Measurements from ENCODE around the gene AOC3. TPM values are rescaled to one million over a fixed set of nuclear protein-coding genes. Genes with fewer than 3 reads are reported as not detected.

Gene AOC3
- total RNA-seq, 4 donors from 2014 or later = 48.3 to 196 (median 108) TPM

DNA sequence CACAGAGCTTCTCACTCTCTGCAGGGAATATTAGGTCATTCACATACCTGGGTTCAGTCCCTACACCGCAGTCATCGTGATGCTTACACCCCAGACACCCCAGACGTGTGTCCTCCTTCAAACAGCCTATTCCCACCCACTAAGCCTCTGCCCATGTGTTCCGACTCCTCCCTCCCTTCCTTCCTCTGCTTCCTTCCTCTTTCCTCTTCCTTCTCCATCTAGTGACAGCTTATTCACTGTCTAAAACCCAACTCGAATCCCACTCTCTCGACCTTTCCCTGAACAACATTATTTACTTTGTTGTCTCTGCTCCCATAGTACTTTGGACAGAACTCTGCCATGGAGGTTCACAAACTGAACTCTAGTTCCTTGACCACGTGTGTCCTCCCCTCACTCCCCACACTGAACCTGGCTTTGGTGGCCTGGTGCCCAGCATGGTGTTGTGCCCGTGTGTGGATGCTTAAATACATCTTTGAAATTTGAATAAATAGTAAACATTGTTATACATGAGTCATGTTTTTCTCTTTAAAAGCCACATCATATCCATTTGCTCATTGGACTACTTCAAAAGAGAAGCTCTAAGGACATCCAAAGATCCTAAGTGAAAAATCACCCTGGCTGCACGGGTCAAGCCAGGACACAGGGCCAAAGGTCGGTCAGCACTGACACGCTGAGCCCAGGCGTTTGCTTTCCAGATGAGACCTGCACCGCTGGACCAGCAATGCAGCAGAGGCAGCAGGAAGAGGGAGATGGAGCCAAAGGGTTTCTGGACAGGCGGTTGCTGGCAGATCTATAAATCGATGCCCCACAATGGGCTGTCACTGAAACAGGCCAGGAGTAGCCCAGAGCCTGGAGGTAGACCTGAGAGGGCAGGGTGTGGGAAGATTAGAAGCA, 35.5 kb downstream of the AOC3 start:
- Histone ChIP-seq H3K27ac (no peak overlapping the region), H3K9me3 (no peaks in the 10 kb centered on the region), H3K4me1 (peaks cover 0 to 9% (median 6%) of the 10 kb centered on the region in 3 donors), H3K4me3 (no peak overlapping the region), H3K36me3 (no peaks in the 10 kb centered on the region), H3K27me3 (no peaks in the 10 kb centered on the region)
- TF ChIP-seq POLR2A (IDR thresholded peaks at IDR 0.05) (no peak), POLR2AphosphoS5 (IDR thresholded peaks at IDR 0.05) (no peak), EP300 (IDR thresholded peaks at IDR 0.05) (no peak)
- TF ChIP-seq, protein P1, sequence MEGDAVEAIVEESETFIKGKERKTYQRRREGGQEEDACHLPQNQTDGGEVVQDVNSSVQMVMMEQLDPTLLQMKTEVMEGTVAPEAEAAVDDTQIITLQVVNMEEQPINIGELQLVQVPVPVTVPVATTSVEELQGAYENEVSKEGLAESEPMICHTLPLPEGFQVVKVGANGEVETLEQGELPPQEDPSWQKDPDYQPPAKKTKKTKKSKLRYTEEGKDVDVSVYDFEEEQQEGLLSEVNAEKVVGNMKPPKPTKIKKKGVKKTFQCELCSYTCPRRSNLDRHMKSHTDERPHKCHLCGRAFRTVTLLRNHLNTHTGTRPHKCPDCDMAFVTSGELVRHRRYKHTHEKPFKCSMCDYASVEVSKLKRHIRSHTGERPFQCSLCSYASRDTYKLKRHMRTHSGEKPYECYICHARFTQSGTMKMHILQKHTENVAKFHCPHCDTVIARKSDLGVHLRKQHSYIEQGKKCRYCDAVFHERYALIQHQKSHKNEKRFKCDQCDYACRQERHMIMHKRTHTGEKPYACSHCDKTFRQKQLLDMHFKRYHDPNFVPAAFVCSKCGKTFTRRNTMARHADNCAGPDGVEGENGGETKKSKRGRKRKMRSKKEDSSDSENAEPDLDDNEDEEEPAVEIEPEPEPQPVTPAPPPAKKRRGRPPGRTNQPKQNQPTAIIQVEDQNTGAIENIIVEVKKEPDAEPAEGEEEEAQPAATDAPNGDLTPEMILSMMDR (IDR thresholded peaks at IDR 0.05) = no peak
- no peak for ATAC-seq
- WGBS, 2 donors (ENCODE audit: low coverage in 1 of 2) = 45 to 57% methylated on average over 7 to 10 of the region's 15 CpGs

DNA sequence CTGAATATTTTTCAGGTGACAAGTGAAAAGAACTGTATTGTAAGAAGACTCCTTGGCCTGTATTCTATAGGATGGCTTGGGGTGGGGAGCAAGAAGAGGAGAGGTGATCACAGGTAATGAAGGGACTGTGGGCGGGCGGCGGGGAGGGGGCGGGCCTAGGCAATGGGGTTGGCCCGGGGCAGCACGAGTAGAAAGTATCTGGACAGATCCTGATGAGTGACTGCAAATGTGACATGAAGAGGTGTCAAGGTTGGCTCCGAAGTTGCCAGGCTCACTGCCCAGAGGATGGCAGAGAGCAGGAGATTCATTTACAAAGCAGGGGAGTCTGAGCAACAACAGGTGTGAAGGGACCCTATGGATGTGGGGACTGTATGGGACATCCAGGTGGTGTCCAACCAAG, 38.8 kb downstream of the AOC3 start:
- ATAC-seq = no peak
- no peak overlapping the region for H3K4me3 ChIP-seq
- H3K4me1 ChIP-seq = peaks cover 0 to 42% (median 23%) of the 10 kb centered on the region in 3 donors
- TF ChIP-seq POLR2AphosphoS5 (IDR thresholded peaks at IDR 0.05) (no peak), EP300 (IDR thresholded peaks at IDR 0.05) (no peak), POLR2A (IDR thresholded peaks at IDR 0.05) (no peak)
- TF ChIP-seq, protein P1 (IDR thresholded peaks at IDR 0.05) = no peak
- 20 to 100% methylated on average over 1 of the region's 7 CpGs for WGBS, 2 donors (ENCODE audit: low coverage in 1 of 2)
- no peaks in the 10 kb centered on the region for H3K9me3 ChIP-seq
- H3K27ac ChIP-seq = no peak overlapping the region
- no peaks in the 10 kb centered on the region for H3K36me3 ChIP-seq
- H3K27me3 ChIP-seq = no peaks in the 10 kb centered on the region

DNA sequence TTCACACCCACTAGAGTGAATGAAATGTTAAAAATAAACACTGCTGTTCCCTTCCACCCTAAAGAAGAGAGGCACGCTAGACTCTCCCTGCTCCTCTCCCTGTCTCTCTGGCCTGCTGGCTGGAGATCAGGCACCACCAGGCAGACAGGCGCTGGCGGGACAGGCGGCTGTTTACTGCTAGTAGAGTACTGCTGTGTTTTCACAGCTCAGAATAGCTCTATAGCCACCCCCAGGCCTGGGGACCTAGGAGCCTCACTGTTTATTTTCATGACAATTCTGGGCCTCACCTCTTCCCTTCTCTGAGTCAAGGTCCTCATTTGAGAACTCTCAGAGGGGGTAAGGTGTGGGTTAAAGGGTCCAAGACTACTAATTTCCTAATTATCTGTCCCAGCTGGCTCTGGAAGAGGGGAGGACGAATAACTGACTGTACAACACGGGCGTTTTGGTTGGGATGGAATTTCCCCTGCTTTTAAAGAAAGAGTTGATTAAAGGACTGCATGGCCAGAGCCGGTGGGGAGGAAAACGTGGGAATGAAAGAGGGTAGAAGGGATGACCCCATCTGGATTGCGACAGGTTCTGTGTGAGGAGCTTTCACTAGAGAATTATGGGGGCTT, 40.6 kb downstream of the AOC3 start:
- H3K36me3 ChIP-seq = no peaks in the 10 kb centered on the region
- peak overlapping the region; percentile 65 to 85 (median 82) for H3K27ac ChIP-seq
- whole genome bisulfite sequencing, 2 donors (ENCODE audit: low coverage in 1 of 2) = 22 to 80% methylated on average over 1 to 10 of the region's 10 CpGs
- no peaks in the 10 kb centered on the region for H3K27me3 ChIP-seq
- H3K4me1 ChIP-seq = peaks cover 0 to 52% (median 27%) of the 10 kb centered on the region in 3 donors
- ATAC-seq = peak; percentile 79
- H3K4me3 ChIP-seq = no peak overlapping the region
- H3K9me3 ChIP-seq = no peaks in the 10 kb centered on the region
- TF ChIP-seq POLR2AphosphoS5 (IDR thresholded peaks at IDR 0.05) (no peak), POLR2A (IDR thresholded peaks at IDR 0.05) (no peak), EP300 (IDR thresholded peaks at IDR 0.05) (no peak)
- TF ChIP-seq, protein P1 (IDR thresholded peaks at IDR 0.05) = no peak

DNA sequence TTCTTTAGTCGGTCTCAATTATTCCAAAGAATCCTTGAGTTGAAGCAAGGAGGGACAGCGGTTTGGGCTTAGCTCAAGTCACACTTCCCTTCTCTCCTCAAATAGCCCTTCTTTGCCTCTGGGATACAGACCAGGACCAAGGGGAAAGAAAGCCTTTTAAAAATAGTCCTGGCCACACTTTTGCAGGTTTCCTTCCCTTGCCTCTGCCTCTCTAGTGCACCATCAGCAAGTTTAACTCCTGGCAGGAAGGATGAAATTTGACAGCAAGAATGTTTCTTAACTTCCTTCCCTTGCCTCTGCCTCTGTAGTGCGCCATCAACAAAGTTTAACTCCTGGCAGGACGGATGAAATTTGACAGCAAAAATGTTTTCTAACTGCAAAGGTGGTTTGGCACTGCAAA, 42.4 kb downstream of the AOC3 start:
- Histone ChIP-seq H3K27me3 (no peaks in the 10 kb centered on the region), H3K4me1 (peaks cover 0 to 52% (median 27%) of the 10 kb centered on the region in 3 donors), H3K27ac (peak overlapping the region in 3 of 4 donors; percentile 64 to 84 (median 80)), H3K9me3 (no peaks in the 10 kb centered on the region), H3K4me3 (no peak overlapping the region), H3K36me3 (no peaks in the 10 kb centered on the region)
- no peak for ATAC-seq
- 10 to 29% methylated on average over 2 of the region's 4 CpGs for WGBS, 2 donors (ENCODE audit: low coverage in 1 of 2)
- TF ChIP-seq, protein P1 (IDR thresholded peaks at IDR 0.05) = no peak
- no peak for TF ChIP-seq POLR2A (IDR thresholded peaks at IDR 0.05)
- no peak for TF ChIP-seq POLR2AphosphoS5 (IDR thresholded peaks at IDR 0.05)
- TF ChIP-seq EP300 (IDR thresholded peaks at IDR 0.05) = no peak

All from gastroesophageal sphincter (tissue), 4 donors.